Right lobe of liver (tissue), 4 donors: ENCODE results near the gene NOL12.

ENCODE experiments used
- CTCF ChIP-seq, 4 donors: fragments of 200-600 bp in 3 of 4; fragments of 450-650 bp in 1 of 4; IDR thresholded peaks; one replicate each; pipeline versions ENCODE4 v1.5.1 to v1.8.0; 2016 to 2022; ENCODE audit warnings: antibody characterized with exemption in 4 of 4, mild to moderate bottlenecking in 2 of 4
- POLR2A ChIP-seq: fragments of 450-650 bp; IDR thresholded peaks from one replicate; pipeline ENCODE4 v1.6.1; 2017; ENCODE audit warnings: antibody characterized with exemption, mild to moderate bottlenecking
- donor health status: DM: no; HTN: no; CAD: no.
- donor health status: DM: no; HTN: no; CAD: no.
- donor health status: DM: no; HTN: yes; CAD: no.

- TF ChIP-seq POLR2A (no peak), CTCF (IDR thresholded peaks at IDR 0.05) (no peak)
Measured at GRCh38 chr22:37678372-37678771, 7.8 kb upstream of the NOL12 start.
